Gastrocnemius medialis (tissue), 4 donors: Measurements from ENCODE around the gene GIMAP6. TPM values are rescaled to one million over a fixed set of nuclear protein-coding genes. Genes with fewer than 3 reads are reported as not detected.
A peak's percentile ranks its signal among the peaks of the same experiment; 100 is the strongest.

Experiments used
- ATAC-seq, 2 donors: fragments of 150-250 bp; one replicate each; pipeline ENCODE4 v1.9.1; 2016
- DNase-seq, 2 donors: peaks; one replicate each; pipeline ENCODE4 v3.0.0-alpha.2; 2019
- H3K27ac ChIP-seq, 4 donors: fragments of 200-600 bp; sonication (generic); 1 replicate in 1 of 4; 2 replicates in 3 of 4; pipeline ENCODE4 v1.5.1; 2016 to 2018; ENCODE audit warnings: mild to moderate bottlenecking in 2 of 4, moderate library complexity in 1 of 4
- H3K27me3 ChIP-seq, 3 donors: fragments of 200-600 bp; sonication (generic) in 2 of 3; 1 replicate in 1 of 3; 2 replicates in 2 of 3; pipeline versions ENCODE4 v1.5.1 to v1.6.0; 2016 to 2019; ENCODE audit warnings: mild to moderate bottlenecking in 1 of 3, moderate library complexity in 1 of 3
- H3K36me3 ChIP-seq, 2 donors: fragments of 200-600 bp; sonication (generic) in 1 of 2; one replicate each; pipeline ENCODE4 v1.5.1; 2017 to 2018
- H3K4me1 ChIP-seq, 2 donors: fragments of 200-600 bp; sonication (generic) in 1 of 2; one replicate each; pipeline ENCODE4 v1.5.1; 2016 to 2017; ENCODE audit warnings: mild to moderate bottlenecking in 2 of 2
- H3K4me3 ChIP-seq, 4 donors: fragments of 200-600 bp; sonication (generic) in 3 of 4; 1 replicate in 1 of 4; 2 replicates in 3 of 4; pipeline ENCODE4 v1.5.1; 2016 to 2019; ENCODE audit warnings: mild to moderate bottlenecking in 2 of 4
- H3K9me3 ChIP-seq, 3 donors: fragments of 200-600 bp; sonication (generic) in 2 of 3; 1 replicate in 1 of 3; 2 replicates in 2 of 3; pipeline ENCODE4 v1.5.1; 2016 to 2019
- POLR2A ChIP-seq, 2 donors: fragments of 450-650 bp; IDR thresholded peaks; one replicate each; pipeline ENCODE4 v1.6.1; 2017; ENCODE audit warnings: antibody characterized with exemption in 2 of 2, mild to moderate bottlenecking in 2 of 2, moderate library complexity in 2 of 2
- in situ Hi-C, 4 donors: fragments of 200-750 bp; cut with MboI; loops; one replicate each; pipeline versions ENCODE4 v1.15.0 to v1.8.0; 2017; ENCODE audit warnings: low sequenced_read_pairs in 4 of 4
- intact Hi-C: fragments of 100-400 bp; cut with DNase I; formaldehyde crosslinking; loops from one replicate; pipeline ENCODE4 v1.15.1; 2023; ENCODE audit warnings: low total_unique reads
- total RNA-seq, 4 donors: library from RNA; depleted of rRNA; stranded (reverse); fragments of >200 nt; gene quantifications; one replicate each; pipeline versions ENCODE4 v1.1.0 to v1.2.3, GENCODE V29; 2016
- TF ChIP-seq, protein P1 (sequence below), 5 experiments: fragments of 450-650 bp in 3 of 5; fragments of 200-600 bp in 2 of 5; sonication (generic) in 2 of 5; IDR thresholded peaks in 4 of 5; conservative IDR thresholded peaks in 1 of 5; 1 replicate in 4 of 5; 2 replicates in 1 of 5; pipeline ENCODE4 v1.5.1; 2016 to 2019; ENCODE audit warnings: antibody characterized with exemption in 5 of 5, mild to moderate bottlenecking in 3 of 5, moderate library complexity in 3 of 5

Gene GIMAP6
- total RNA-seq, 4 donors from 2014 or later: 8.5 to 27.8 (median 12.4) TPM

- TF ChIP-seq, protein P1, sequence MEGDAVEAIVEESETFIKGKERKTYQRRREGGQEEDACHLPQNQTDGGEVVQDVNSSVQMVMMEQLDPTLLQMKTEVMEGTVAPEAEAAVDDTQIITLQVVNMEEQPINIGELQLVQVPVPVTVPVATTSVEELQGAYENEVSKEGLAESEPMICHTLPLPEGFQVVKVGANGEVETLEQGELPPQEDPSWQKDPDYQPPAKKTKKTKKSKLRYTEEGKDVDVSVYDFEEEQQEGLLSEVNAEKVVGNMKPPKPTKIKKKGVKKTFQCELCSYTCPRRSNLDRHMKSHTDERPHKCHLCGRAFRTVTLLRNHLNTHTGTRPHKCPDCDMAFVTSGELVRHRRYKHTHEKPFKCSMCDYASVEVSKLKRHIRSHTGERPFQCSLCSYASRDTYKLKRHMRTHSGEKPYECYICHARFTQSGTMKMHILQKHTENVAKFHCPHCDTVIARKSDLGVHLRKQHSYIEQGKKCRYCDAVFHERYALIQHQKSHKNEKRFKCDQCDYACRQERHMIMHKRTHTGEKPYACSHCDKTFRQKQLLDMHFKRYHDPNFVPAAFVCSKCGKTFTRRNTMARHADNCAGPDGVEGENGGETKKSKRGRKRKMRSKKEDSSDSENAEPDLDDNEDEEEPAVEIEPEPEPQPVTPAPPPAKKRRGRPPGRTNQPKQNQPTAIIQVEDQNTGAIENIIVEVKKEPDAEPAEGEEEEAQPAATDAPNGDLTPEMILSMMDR (IDR thresholded peaks at IDR 0.05 in 4 of 5, conservative IDR thresholded peaks at IDR 0.05 in 1 of 5): no peak
- no peak for TF ChIP-seq POLR2A (IDR thresholded peaks at IDR 0.05)
Observed at GRCh38 chr7:150642926-150643325, 10.7 kb upstream of the GIMAP6 start.

GRCh38 chr7:150641854-150642253, 9.7 kb upstream of the GIMAP6 start:
- TF ChIP-seq, protein P1 (IDR thresholded peaks at IDR 0.05 in 4 of 5, conservative IDR thresholded peaks at IDR 0.05 in 1 of 5): no peak
- TF ChIP-seq POLR2A (IDR thresholded peaks at IDR 0.05): no peak
- DNase-seq: no peak
- Histone ChIP-seq H3K4me3 (no peak overlapping the region), H3K27ac (no peak overlapping the region), H3K27me3 (no peaks in the 10 kb centered on the region), H3K4me1 (no peaks in the 10 kb centered on the region), H3K9me3 (no peaks in the 10 kb centered on the region), H3K36me3 (no peaks in the 10 kb centered on the region)
- intact Hi-C loops: no loop called here
- in situ Hi-C loops: no loop called here
- ATAC-seq: no peak

More at GRCh38 chr7:150642926-150643325, 10.7 kb upstream of the GIMAP6 start:
- Histone ChIP-seq H3K4me1 (no peaks in the 10 kb centered on the region), H3K4me3 (no peak overlapping the region), H3K27me3 (no peaks in the 10 kb centered on the region), H3K27ac (no peak overlapping the region), H3K36me3 (no peaks in the 10 kb centered on the region), H3K9me3 (no peaks in the 10 kb centered on the region)
- in situ Hi-C loops (no loop called here), intact Hi-C loops (no loop called here)
- no peak for DNase-seq
- no peak for ATAC-seq

DNA sequence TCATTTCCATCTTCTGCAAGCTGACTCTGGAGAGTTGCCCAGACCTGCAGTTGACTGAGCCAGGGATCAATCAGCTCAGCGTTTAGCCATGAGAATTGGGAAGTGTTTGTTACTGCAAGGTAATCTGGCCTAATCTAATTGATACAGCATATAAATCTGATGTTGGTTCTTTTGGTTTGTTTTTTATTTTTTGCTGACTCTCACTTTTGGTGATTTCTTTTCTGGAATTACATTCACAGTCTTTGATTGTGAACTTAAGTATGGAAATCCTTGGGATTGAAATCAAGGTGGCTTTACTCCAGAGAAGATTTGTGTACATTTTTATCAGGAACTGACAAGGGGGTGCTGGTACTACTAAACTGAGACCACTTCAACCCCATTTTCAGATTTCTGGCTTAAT, 1.7 kb upstream of the GIMAP6 start:
- Histone ChIP-seq H3K27me3 (no peaks in the 10 kb centered on the region), H3K4me1 (no peaks in the 10 kb centered on the region), H3K9me3 (no peaks in the 10 kb centered on the region), H3K36me3 (no peaks in the 10 kb centered on the region), H3K4me3 (no peak overlapping the region), H3K27ac (peak overlapping the region in 3 of 4 donors; percentile 71 to 81 (median 73))
- ATAC-seq (no peak), DNase-seq (no peak)
- in situ Hi-C loops (no loop called here), intact Hi-C loops (loop anchor here (5.0 kb wide), 1 partner anchor 83 kb away; the partner anchor contains the start of gene GIMAP1)
- TF ChIP-seq POLR2A (IDR thresholded peaks at IDR 0.05): no peak

- Histone ChIP-seq H3K4me1 (peaks cover 0 to 6% of the 10 kb centered on the region in 2 donors), H3K27me3 (no peaks in the 10 kb centered on the region), H3K27ac (peak overlapping the region; percentile 66 to 81 (median 72)), H3K36me3 (peaks cover 0 to 4% of the 10 kb centered on the region in 2 donors), H3K4me3 (peak overlapping the region; percentile 26 to 50 (median 42)), H3K9me3 (no peaks in the 10 kb centered on the region)
- intact Hi-C loops: loop anchor here (5.0 kb wide), 1 partner anchor 86 kb away; the partner anchor contains the start of gene GIMAP1
- in situ Hi-C loops: no loop called here
- ATAC-seq (peak; percentile 51 to 57), DNase-seq (peak in 1 of 2 donors; percentile 10)
- TF ChIP-seq, protein P1 (IDR thresholded peaks at IDR 0.05 in 4 of 5, conservative IDR thresholded peaks at IDR 0.05 in 1 of 5): no peak
- TF ChIP-seq POLR2A (IDR thresholded peaks at IDR 0.05): peak; percentile 36 to 56
Observed at GRCh38 chr7:150631084-150631826, 930 bp downstream of the GIMAP6 start.

DNA sequence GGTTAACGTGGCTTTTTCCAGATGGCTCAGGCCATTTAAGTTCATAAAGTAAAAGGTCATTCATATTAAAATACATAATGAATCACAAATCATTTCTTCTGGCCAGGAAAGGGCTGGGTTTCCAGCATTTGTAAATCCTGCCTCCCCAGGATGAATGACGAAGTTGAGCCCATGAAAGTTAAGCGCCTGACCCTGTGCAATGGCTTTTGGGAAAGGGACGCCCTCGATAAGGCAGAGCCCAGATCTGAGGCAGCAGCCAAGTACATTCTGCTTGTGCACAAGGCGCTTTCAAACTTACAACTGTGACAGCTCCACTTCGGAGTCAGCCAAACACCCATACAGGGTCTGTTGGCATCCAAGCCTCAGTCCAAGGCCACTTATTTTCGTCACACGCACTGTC, 2.8 kb downstream of the GIMAP6 start:
- TF ChIP-seq, protein P1 (IDR thresholded peaks at IDR 0.05 in 4 of 5, conservative IDR thresholded peaks at IDR 0.05 in 1 of 5): no peak
- peak; percentile 39 to 74 for TF ChIP-seq POLR2A (IDR thresholded peaks at IDR 0.05)
- intact Hi-C loops: no loop called here
- peak overlapping the region; percentile 66 to 81 (median 74) for H3K27ac ChIP-seq
- DNase-seq: no peak
- no peaks in the 10 kb centered on the region for H3K9me3 ChIP-seq
- no peaks in the 10 kb centered on the region for H3K27me3 ChIP-seq
- no peak overlapping the region for H3K4me3 ChIP-seq
- H3K4me1 ChIP-seq: peaks cover 0 to 6% of the 10 kb centered on the region in 2 donors
- in situ Hi-C loops: no loop called here
- H3K36me3 ChIP-seq: peaks cover 0 to 4% of the 10 kb centered on the region in 2 donors
- ATAC-seq: peak; percentile 45 to 59
